GM23338 (cell line): ENCODE measurements around the gene AP1G2. TPM values are rescaled to one million over a fixed set of nuclear protein-coding genes. Genes with fewer than 3 reads are reported as not detected.

Experiments used
- ATAC-seq: fragments of 200-7000 bp; cut with Tn5 transposase; 3 replicates; pipeline ENCODE4 v1.9.1; 2020
- DNase-seq: peaks from one replicate; pipeline ENCODE4 v3.0.0-alpha.2; 2015; ENCODE audit warnings: low spot score
- H2AFZ ChIP-seq: fragments of 200-600 bp; sonication (generic); 2 replicates; pipeline ENCODE4 v1.8.0; 2016; ENCODE audit warnings: antibody characterized with exemption, mild to moderate bottlenecking, moderate library complexity
- H3F3A ChIP-seq: fragments of 200-600 bp; sonication (generic); replicated peaks from 2 replicates; pipeline ENCODE4 v1.8.0; 2017; ENCODE audit warnings: antibody characterized with exemption, mixed run types, low read depth
- H3K27ac ChIP-seq: fragments of 200-600 bp; sonication (generic); 2 replicates; pipeline ENCODE4 v1.6.1; 2016; ENCODE audit warnings: low read depth
- H3K27me3 ChIP-seq: fragments of 200-600 bp; sonication (generic); 2 replicates; pipeline ENCODE4 v1.8.0; 2016; ENCODE audit warnings: mild to moderate bottlenecking, mixed run types, moderate library complexity; ENCODE audit not compliant: insufficient read depth
- H3K36me3 ChIP-seq: fragments of 200-600 bp; sonication (generic); 2 replicates; pipeline ENCODE4 v1.8.0; 2016; ENCODE audit warnings: mild to moderate bottlenecking; ENCODE audit not compliant: insufficient read depth
- H3K4me1 ChIP-seq: fragments of 200-600 bp; sonication (generic); 2 replicates; pipeline ENCODE4 v1.8.0; 2016; ENCODE audit warnings: mild to moderate bottlenecking, moderate library complexity; ENCODE audit not compliant: insufficient read depth
- H3K4me2 ChIP-seq: fragments of 200-600 bp; sonication (generic); 2 replicates; pipeline ENCODE4 v1.7.1; 2017; ENCODE audit warnings: mixed run types
- H3K4me3 ChIP-seq: fragments of 200-600 bp; sonication (generic); 2 replicates; pipeline ENCODE4 v1.6.1; 2016; ENCODE audit warnings: mixed run types
- H3K79me2 ChIP-seq: fragments of 200-600 bp; sonication (generic); replicated peaks from 2 replicates; pipeline ENCODE4 v1.8.0; 2017; ENCODE audit warnings: mild to moderate bottlenecking; ENCODE audit not compliant: insufficient read depth
- H3K9me2 ChIP-seq: fragments of 200-600 bp; sonication (generic); 2 replicates; pipeline ENCODE4 v1.8.0; 2017; ENCODE audit not compliant: insufficient read depth
- H4K20me1 ChIP-seq: fragments of 200-600 bp; sonication (generic); replicated peaks from 2 replicates; pipeline ENCODE4 v1.8.0; 2017; ENCODE audit warnings: mild to moderate bottlenecking; ENCODE audit not compliant: insufficient read depth
- H3K27ac Mint-ChIP-seq: 2 replicates; pipeline ENCODE4 v1.8.0; 2020; ENCODE audit warnings: inconsistent platforms, mild to moderate bottlenecking, moderate library complexity, mixed read lengths
- H3K27me3 Mint-ChIP-seq: 3 replicates; pipeline ENCODE4 v1.8.0; 2022; ENCODE audit warnings: low read depth, mild to moderate bottlenecking, moderate library complexity, mixed read lengths, inconsistent platforms; ENCODE audit not compliant: insufficient read depth, poor library complexity
- H3K36me3 Mint-ChIP-seq: 3 replicates; pipeline ENCODE4 v1.8.0; 2021; ENCODE audit warnings: low read depth, mild to moderate bottlenecking, inconsistent platforms, moderate library complexity, mixed read lengths
- H3K4me1 Mint-ChIP-seq: 3 replicates; pipeline ENCODE4 v1.8.0; 2020; ENCODE audit warnings: mild to moderate bottlenecking, inconsistent platforms, mixed read lengths
- H3K4me3 Mint-ChIP-seq: 3 replicates; pipeline ENCODE4 v1.8.0; 2021; ENCODE audit warnings: moderate library complexity, mild to moderate bottlenecking, inconsistent platforms, mixed read lengths
- H3K9me3 Mint-ChIP-seq: 3 replicates; pipeline ENCODE4 v1.8.0; 2020; ENCODE audit warnings: moderate library complexity, mild to moderate bottlenecking, inconsistent platforms, mixed read lengths
- CREB1 ChIP-seq: fragments of 250-450 bp; sonication (Bioruptor Pico); IDR thresholded peaks from 2 replicates; pipeline ENCODE4 v1.5.0; 2020; ENCODE audit warnings: low read depth, mild to moderate bottlenecking, moderate library complexity
- JUNB ChIP-seq: IDR thresholded peaks from one replicate; pipeline ENCODE4 v1.6.1; 2016; ENCODE audit warnings: antibody characterized with exemption; ENCODE audit not compliant: unreplicated experiment
- STAT1 ChIP-seq: IDR thresholded peaks from one replicate; pipeline ENCODE4 v1.6.1; 2016; ENCODE audit warnings: antibody characterized with exemption; ENCODE audit not compliant: unreplicated experiment
- ZNF462 ChIP-seq: fragments of 250-450 bp; sonication (Bioruptor Pico); IDR thresholded peaks from 2 replicates; pipeline ENCODE4 v1.5.0; 2020; ENCODE audit warnings: mild to moderate bottlenecking, moderate library complexity
- polyA plus RNA-seq: library from polyadenylated mRNA; unstranded; fragments of >200 nt; fragmentation: Nextera tagmentation; extraction: Ambion mirVana; gene quantifications from 2 replicates; pipeline ENCODE4 v1.2.1, GENCODE V29; 2016
- total RNA-seq: library from RNA; depleted of rRNA; stranded (reverse); fragments of >200 nt; shearing (Covaris generic); gene quantifications from 2 replicates; pipeline ENCODE4 v1.2.3, GENCODE V29; 2014
- TF ChIP-seq, protein P1 (sequence below): IDR thresholded peaks from one replicate; pipeline ENCODE4 v1.6.1; 2018; ENCODE audit warnings: antibody characterized with exemption; ENCODE audit not compliant: unreplicated experiment

The AP1G2 gene
- total and polyA plus RNA-seq, 2 experiments from 2014 or later, result 55.3 to 63.5 TPM

GRCh38 chr14:23520899-23521533, 46.6 kb downstream of the AP1G2 start (continued):
- no peak for TF ChIP-seq ZNF462 (CRISPR knock-in tag)
- no peak for TF ChIP-seq JUNB

DNA sequence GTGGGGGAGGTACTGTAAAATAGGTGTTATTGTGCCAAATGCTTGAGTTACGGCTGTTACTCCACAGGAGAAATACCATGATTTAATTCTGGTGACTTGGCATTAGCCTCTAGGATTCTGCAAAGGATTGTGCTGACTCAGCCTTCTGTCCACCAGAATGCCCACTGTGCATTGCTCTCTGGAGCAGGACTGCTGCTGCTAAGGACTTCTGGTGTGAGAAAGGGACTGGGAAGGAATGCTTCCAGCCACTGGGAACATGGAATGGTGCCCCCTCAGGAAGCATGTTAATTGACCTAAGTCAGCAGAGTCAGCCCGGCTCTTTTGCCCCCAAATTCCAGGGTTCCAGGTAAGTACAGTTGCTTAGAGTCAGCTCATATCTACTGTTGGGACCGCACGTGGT, 48.9 kb downstream of the AP1G2 start:
- Mint-ChIP-seq H3K4me3 (no peak overlapping the region), H3K9me3 (no peaks in the 10 kb centered on the region), H3K27ac (peak overlapping the region; percentile 34; the same call in 1 of the 2 replicates), H3K27me3 (peaks cover 19% of the 10 kb centered on the region), H3K4me1 (peaks cover 47% of the 10 kb centered on the region), H3K36me3 (peaks cover 19% of the 10 kb centered on the region)
- Histone ChIP-seq H2AFZ (no peak overlapping the region), H3K4me2 (0 out of 2 replicates have a peak overlapping the region, but pooled peaks have one; percentile 11), H3K27ac (no peak overlapping the region), H3K4me1 (peaks cover 35% of the 10 kb centered on the region), H3K27me3 (no peaks in the 10 kb centered on the region), H3K9me2 (0 out of 2 replicates have a peak, but pooled peaks cover 10% of the 10 kb centered on the region), H3K36me3 (no peaks in the 10 kb centered on the region), H3F3A (no peaks in the 10 kb centered on the region; the same call in 1 of the 2 replicates), H3K4me3 (no peak overlapping the region), H4K20me1 (no peaks in the 10 kb centered on the region), H3K79me2 (no peaks in the 10 kb centered on the region)
- peak; percentile 59 for ATAC-seq
- DNase-seq, result peak; percentile 66
- TF ChIP-seq, protein P1, sequence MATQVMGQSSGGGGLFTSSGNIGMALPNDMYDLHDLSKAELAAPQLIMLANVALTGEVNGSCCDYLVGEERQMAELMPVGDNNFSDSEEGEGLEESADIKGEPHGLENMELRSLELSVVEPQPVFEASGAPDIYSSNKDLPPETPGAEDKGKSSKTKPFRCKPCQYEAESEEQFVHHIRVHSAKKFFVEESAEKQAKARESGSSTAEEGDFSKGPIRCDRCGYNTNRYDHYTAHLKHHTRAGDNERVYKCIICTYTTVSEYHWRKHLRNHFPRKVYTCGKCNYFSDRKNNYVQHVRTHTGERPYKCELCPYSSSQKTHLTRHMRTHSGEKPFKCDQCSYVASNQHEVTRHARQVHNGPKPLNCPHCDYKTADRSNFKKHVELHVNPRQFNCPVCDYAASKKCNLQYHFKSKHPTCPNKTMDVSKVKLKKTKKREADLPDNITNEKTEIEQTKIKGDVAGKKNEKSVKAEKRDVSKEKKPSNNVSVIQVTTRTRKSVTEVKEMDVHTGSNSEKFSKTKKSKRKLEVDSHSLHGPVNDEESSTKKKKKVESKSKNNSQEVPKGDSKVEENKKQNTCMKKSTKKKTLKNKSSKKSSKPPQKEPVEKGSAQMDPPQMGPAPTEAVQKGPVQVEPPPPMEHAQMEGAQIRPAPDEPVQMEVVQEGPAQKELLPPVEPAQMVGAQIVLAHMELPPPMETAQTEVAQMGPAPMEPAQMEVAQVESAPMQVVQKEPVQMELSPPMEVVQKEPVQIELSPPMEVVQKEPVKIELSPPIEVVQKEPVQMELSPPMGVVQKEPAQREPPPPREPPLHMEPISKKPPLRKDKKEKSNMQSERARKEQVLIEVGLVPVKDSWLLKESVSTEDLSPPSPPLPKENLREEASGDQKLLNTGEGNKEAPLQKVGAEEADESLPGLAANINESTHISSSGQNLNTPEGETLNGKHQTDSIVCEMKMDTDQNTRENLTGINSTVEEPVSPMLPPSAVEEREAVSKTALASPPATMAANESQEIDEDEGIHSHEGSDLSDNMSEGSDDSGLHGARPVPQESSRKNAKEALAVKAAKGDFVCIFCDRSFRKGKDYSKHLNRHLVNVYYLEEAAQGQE, result no peak
- TF ChIP-seq STAT1, result no peak
- no peak for TF ChIP-seq ZNF462 (CRISPR knock-in tag)
- no peak for TF ChIP-seq CREB1
